ENCODE data around the gene GNG11. TPM values are rescaled to one million over a fixed set of nuclear protein-coding genes. Genes with fewer than 3 reads are reported as not detected.

The GNG11 gene
- total RNA-seq, 1 experiment from 2014 or later: not detected

DNA sequence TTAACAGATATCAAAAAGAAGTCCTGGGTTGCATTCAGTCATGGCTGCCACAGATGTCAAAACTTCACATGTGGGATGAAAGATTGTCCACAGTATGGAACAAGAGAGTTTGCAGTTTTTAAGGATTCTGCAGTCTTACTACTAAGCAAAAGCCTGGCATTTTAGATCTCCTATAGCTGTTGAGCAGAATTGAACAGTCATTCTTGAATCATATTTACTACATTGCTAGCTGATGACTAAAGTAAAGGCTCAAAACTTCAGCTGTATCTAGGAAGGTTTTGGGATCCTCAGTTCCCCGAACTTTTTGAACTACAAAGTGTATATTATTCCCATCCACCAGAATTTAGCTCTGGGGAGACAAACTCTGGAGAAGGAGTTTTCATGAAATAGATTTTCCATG, 51.6 kb downstream of the GNG11 start:
- Histone ChIP-seq H3K79me2 (ENCODE audit: insufficient read depth, low read length) (no peaks in the 10 kb centered on the region), H3K27ac (ENCODE audit: low read depth, low read length) (no peak overlapping the region), H3K4me2 (ENCODE audit: low read length) (no peak overlapping the region), H3K4me1 (ENCODE audit: control insufficient read depth in 1 of 2, insufficient read depth in 2 of 2, low read length in 2 of 2) (no peaks in the 10 kb centered on the region), H4K20me1 (ENCODE audit: insufficient read depth) (no peaks in the 10 kb centered on the region), H2AFZ (ENCODE audit: low read depth, low read length, poor library complexity, severe bottlenecking) (no peak overlapping the region), H3K9me2 (ENCODE audit: insufficient read depth) (no peaks in the 10 kb centered on the region), H3K27me3 (ENCODE audit: insufficient read depth, low read length) (peaks cover 3% of the 10 kb centered on the region; the same call in 1 of the 2 replicates), H3K4me3 (replicated peaks in 1 of 2; ENCODE audit: low read depth in 1 of 2, low read length in 2 of 2) (no peak overlapping the region), H3K9ac (ENCODE audit: low read length) (no peak overlapping the region), H3K9me3 (ENCODE audit: control insufficient read depth in 1 of 2, insufficient read depth in 1 of 2, low read depth in 1 of 2, low read length in 2 of 2) (no peaks in the 10 kb centered on the region), H3K36me3 (ENCODE audit: control insufficient read depth in 1 of 2, insufficient read depth in 2 of 2, low read length in 2 of 2) (no peaks in the 10 kb centered on the region)
- TF ChIP-seq SIN3A (IDR thresholded peaks at IDR 0.05; ENCODE audit: low read depth) (no peak), MAX (IDR thresholded peaks at IDR 0.05) (no peak), EGR1 (IDR thresholded peaks at IDR 0.05; ENCODE audit: low read depth) (no peak), CEBPB (IDR thresholded peaks at IDR 0.05; ENCODE audit: low read depth) (no peak), JUND (IDR thresholded peaks at IDR 0.05) (no peak), CTCF (IDR thresholded peaks at IDR 0.05 in 2 of 3, conservative IDR thresholded peaks at IDR 0.05 in 1 of 3; ENCODE audit: borderline replicate concordance in 1 of 3, insufficient read depth in 1 of 3, low read depth in 2 of 3, low read length in 2 of 3) (no peak), POLR2A (IDR thresholded peaks at IDR 0.05; ENCODE audit: borderline replicate concordance, extremely low read depth, insufficient read depth, insufficient read length) (no peak), RAD21 (IDR thresholded peaks at IDR 0.05; ENCODE audit: low read depth) (no peak), CBX3 (IDR thresholded peaks at IDR 0.05; ENCODE audit: low read depth) (no peak), YY1 (IDR thresholded peaks at IDR 0.05; ENCODE audit: extremely low read depth, insufficient replicate concordance, low read depth, low read length) (no peak), SP1 (IDR thresholded peaks at IDR 0.05; ENCODE audit: low read depth) (no peak)
- TF ChIP-seq, protein P1, sequence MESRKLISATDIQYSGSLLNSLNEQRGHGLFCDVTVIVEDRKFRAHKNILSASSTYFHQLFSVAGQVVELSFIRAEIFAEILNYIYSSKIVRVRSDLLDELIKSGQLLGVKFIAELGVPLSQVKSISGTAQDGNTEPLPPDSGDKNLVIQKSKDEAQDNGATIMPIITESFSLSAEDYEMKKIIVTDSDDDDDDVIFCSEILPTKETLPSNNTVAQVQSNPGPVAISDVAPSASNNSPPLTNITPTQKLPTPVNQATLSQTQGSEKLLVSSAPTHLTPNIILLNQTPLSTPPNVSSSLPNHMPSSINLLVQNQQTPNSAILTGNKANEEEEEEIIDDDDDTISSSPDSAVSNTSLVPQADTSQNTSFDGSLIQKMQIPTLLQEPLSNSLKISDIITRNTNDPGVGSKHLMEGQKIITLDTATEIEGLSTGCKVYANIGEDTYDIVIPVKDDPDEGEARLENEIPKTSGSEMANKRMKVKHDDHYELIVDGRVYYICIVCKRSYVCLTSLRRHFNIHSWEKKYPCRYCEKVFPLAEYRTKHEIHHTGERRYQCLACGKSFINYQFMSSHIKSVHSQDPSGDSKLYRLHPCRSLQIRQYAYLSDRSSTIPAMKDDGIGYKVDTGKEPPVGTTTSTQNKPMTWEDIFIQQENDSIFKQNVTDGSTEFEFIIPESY (IDR thresholded peaks at IDR 0.05; ENCODE audit: extremely low read depth, insufficient replicate concordance, low read length): no peak
- RAD21 ChIA-PET (ENCODE audit: low non-redundant PET in 1 of 2, low total read pairs in 2 of 2, uncharacterized antibody in 2 of 2, unreplicated experiment in 2 of 2): no interaction called here
- intact Hi-C loops (cut with micrococcal nuclease): no loop called here
- DNase-seq (ENCODE audit: low read depth, low spot score) (no peak), ATAC-seq (no peak)
- CTCF ChIA-PET: no interaction called here
- BruUV-seq (replicated peaks): no TSS peak
- POLR2A ChIA-PET: no interaction called here

Measured in HCT116 (cell line).